ENCODE data around the gene LMBR1L.

DNA sequence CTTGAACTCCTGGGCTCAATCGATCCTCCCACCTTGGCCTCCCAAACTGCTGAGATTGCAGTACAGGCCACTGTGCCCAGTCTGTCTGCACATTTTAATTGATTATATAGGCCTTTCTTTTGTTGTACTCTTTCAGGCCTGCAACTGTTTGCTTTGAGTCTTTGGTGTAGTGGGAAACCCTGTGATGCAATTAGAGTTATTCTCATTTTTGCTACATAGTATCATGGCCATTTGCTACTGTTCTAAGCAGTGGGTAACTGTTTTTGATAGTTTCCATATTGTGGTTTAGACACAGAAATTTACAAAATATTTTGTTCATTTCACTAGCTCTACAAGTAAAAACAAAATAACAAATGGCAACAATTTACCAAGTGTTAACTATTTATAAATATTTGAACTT, 26.8 kb upstream of the LMBR1L start:
- TF ChIP-seq, protein P1, sequence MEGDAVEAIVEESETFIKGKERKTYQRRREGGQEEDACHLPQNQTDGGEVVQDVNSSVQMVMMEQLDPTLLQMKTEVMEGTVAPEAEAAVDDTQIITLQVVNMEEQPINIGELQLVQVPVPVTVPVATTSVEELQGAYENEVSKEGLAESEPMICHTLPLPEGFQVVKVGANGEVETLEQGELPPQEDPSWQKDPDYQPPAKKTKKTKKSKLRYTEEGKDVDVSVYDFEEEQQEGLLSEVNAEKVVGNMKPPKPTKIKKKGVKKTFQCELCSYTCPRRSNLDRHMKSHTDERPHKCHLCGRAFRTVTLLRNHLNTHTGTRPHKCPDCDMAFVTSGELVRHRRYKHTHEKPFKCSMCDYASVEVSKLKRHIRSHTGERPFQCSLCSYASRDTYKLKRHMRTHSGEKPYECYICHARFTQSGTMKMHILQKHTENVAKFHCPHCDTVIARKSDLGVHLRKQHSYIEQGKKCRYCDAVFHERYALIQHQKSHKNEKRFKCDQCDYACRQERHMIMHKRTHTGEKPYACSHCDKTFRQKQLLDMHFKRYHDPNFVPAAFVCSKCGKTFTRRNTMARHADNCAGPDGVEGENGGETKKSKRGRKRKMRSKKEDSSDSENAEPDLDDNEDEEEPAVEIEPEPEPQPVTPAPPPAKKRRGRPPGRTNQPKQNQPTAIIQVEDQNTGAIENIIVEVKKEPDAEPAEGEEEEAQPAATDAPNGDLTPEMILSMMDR (IDR thresholded peaks at IDR 0.05; ENCODE audit: poor library complexity, severe bottlenecking) = no peak
- TF ChIP-seq POLR2AphosphoS5 (IDR thresholded peaks at IDR 0.05) = no peak
- no peak for TF ChIP-seq MXI1 (conservative IDR thresholded peaks at IDR 0.05; ENCODE audit: poor library complexity, severe bottlenecking)
- no peak for TF ChIP-seq SMC3 (conservative IDR thresholded peaks at IDR 0.05; ENCODE audit: poor library complexity)

Data from neural cell (in vitro differentiated cells).